ENCODE results near the gene GFI1. TPM values are rescaled to one million over a fixed set of nuclear protein-coding genes. Genes with fewer than 3 reads are reported as not detected.

Gene GFI1
- total and polyA plus RNA-seq, 2 of the 13 experiments (the other 11 are each of a cell fraction or from before 2014, with no cell fraction given), result 10.3 to 10.5 TPM

DNA sequence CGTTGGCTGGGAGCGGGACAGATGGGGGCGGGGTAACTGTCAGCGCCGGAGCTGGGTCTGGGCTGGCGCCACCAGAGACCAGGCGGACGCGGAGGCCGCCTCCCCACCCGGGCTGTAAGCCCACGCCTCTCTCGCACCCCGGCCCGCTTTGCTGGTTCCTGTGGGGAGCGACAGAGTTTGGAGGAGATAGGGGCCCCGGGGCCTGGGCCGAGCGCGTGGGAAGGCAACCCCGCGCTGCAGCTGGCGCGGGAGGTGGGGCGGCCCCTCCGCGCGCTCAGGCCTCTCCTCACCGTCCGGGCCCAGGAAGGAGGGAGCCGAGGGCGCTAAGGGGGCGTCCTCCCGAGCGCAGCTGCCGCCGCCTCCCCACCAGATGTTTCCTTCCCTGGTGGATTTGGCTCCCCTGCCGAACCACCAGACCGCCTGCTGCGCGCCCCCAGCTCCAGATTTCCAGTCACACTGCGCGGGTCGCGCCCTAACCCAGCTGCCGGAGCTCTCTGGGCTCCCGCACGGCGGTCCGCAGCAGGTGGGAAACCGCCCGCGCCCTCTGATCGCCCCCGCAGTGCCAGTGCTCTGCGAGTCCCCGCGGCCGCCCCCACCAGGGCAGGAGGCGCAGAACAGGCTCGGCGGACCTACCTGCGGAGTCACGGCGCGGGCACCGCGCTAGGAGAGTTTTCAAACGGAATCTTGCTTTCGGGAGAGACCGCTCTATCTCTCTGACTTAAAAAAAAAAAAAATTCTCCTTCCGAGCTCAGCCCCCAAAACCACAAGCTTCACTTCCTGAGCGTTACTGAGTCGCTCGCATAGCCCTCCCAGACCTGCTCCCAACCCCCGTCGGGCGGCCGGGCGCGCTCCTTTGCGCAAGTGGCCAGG is 1.1 kb downstream of the GFI1 start (continued):
- TF ChIP-seq, protein P1, sequence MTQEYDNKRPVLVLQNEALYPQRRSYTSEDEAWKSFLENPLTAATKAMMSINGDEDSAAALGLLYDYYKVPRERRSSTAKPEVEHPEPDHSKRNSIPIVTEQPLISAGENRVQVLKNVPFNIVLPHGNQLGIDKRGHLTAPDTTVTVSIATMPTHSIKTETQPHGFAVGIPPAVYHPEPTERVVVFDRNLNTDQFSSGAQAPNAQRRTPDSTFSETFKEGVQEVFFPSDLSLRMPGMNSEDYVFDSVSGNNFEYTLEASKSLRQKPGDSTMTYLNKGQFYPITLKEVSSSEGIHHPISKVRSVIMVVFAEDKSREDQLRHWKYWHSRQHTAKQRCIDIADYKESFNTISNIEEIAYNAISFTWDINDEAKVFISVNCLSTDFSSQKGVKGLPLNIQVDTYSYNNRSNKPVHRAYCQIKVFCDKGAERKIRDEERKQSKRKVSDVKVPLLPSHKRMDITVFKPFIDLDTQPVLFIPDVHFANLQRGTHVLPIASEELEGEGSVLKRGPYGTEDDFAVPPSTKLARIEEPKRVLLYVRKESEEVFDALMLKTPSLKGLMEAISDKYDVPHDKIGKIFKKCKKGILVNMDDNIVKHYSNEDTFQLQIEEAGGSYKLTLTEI (CRISPR knock-in tag; conservative IDR thresholded peaks at IDR 0.05), result no peak
- TF ChIP-seq, protein P2, sequence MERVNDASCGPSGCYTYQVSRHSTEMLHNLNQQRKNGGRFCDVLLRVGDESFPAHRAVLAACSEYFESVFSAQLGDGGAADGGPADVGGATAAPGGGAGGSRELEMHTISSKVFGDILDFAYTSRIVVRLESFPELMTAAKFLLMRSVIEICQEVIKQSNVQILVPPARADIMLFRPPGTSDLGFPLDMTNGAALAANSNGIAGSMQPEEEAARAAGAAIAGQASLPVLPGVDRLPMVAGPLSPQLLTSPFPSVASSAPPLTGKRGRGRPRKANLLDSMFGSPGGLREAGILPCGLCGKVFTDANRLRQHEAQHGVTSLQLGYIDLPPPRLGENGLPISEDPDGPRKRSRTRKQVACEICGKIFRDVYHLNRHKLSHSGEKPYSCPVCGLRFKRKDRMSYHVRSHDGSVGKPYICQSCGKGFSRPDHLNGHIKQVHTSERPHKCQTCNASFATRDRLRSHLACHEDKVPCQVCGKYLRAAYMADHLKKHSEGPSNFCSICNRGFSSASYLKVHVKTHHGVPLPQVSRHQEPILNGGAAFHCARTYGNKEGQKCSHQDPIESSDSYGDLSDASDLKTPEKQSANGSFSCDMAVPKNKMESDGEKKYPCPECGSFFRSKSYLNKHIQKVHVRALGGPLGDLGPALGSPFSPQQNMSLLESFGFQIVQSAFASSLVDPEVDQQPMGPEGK (CRISPR knock-in tag; IDR thresholded peaks at IDR 0.05), result peak; percentile 89
- TF ChIP-seq JUNB (CRISPR knock-in tag; IDR thresholded peaks at IDR 0.05; ENCODE audit: borderline replicate concordance) (no peak), HOXA7 (CRISPR knock-in tag; IDR thresholded peaks at IDR 0.05) (no peak), THYN1 (CRISPR knock-in tag; IDR thresholded peaks at IDR 0.05; ENCODE audit: borderline replicate concordance, low read depth) (no peak), GZF1 (CRISPR knock-in tag; IDR thresholded peaks at IDR 0.05) (no peak), ZNF354B (CRISPR knock-in tag; IDR thresholded peaks at IDR 0.05) (peak; percentile 70; the same call in 1 of the 2 replicates), ZNF124 (CRISPR knock-in tag; IDR thresholded peaks at IDR 0.05) (no peak), HMG20B (CRISPR knock-in tag; conservative IDR thresholded peaks at IDR 0.05) (no peak; the same call in 1 of the 2 replicates), NR1H2 (CRISPR knock-in tag; IDR thresholded peaks at IDR 0.05; ENCODE audit: borderline replicate concordance, low read depth) (no peak), POLR2G (IDR thresholded peaks at IDR 0.05; ENCODE audit: low read depth, low read length) (peak; percentile 67), ZNF33B (CRISPR knock-in tag; IDR thresholded peaks at IDR 0.05) (0 out of 2 replicates have a peak, but pooled peaks have one; percentile 47), NONO (IDR thresholded peaks at IDR 0.05) (no peak), NONO (CRISPR knock-in tag; conservative IDR thresholded peaks at IDR 0.05) (no peak), GLI4 (CRISPR knock-in tag; IDR thresholded peaks at IDR 0.05; ENCODE audit: borderline replicate concordance) (0 out of 2 replicates have a peak, but pooled peaks have one; percentile 31), SRSF1 (optimal IDR thresholded peaks at IDR 0.05; ENCODE audit: low read depth, low read length) (peak; percentile 47), GABPA (IDR thresholded peaks at IDR 0.05; ENCODE audit: low read depth, low read length) (no peak), GABPA (CRISPR knock-in tag; IDR thresholded peaks at IDR 0.05; ENCODE audit: low read depth) (no peak), KLF12 (CRISPR knock-in tag; IDR thresholded peaks at IDR 0.05; ENCODE audit: borderline replicate concordance) (peak; percentile 67; the same call in 1 of the 2 replicates), FOSL2 (CRISPR knock-in tag; IDR thresholded peaks at IDR 0.05) (0 out of 2 replicates have a peak, but pooled peaks have one; percentile 5), ZNF652 (CRISPR knock-in tag; IDR thresholded peaks at IDR 0.05; ENCODE audit: borderline replicate concordance, low read depth) (peak; percentile 36; the same call in 1 of the 2 replicates)
- TF ChIP-seq, protein P3, sequence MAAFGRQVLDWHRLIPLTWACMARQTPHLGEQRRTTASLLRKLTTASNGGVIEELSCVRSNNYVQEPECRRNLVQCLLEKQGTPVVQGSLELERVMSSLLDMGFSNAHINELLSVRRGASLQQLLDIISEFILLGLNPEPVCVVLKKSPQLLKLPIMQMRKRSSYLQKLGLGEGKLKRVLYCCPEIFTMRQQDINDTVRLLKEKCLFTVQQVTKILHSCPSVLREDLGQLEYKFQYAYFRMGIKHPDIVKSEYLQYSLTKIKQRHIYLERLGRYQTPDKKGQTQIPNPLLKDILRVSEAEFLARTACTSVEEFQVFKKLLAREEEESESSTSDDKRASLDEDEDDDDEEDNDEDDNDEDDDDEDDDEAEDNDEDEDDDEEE (CRISPR knock-in tag; IDR thresholded peaks at IDR 0.05), result peak; percentile 17; the same call in 1 of the 2 replicates
- TF ChIP-seq, protein P4, sequence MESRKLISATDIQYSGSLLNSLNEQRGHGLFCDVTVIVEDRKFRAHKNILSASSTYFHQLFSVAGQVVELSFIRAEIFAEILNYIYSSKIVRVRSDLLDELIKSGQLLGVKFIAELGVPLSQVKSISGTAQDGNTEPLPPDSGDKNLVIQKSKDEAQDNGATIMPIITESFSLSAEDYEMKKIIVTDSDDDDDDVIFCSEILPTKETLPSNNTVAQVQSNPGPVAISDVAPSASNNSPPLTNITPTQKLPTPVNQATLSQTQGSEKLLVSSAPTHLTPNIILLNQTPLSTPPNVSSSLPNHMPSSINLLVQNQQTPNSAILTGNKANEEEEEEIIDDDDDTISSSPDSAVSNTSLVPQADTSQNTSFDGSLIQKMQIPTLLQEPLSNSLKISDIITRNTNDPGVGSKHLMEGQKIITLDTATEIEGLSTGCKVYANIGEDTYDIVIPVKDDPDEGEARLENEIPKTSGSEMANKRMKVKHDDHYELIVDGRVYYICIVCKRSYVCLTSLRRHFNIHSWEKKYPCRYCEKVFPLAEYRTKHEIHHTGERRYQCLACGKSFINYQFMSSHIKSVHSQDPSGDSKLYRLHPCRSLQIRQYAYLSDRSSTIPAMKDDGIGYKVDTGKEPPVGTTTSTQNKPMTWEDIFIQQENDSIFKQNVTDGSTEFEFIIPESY (CRISPR knock-in tag; IDR thresholded peaks at IDR 0.05), result no peak

Data from HepG2 (cell line).